ENCODE data around the gene KLHL29. TPM values are rescaled to one million over a fixed set of nuclear protein-coding genes. Genes with fewer than 3 reads are reported as not detected.

Gene KLHL29
- total RNA-seq, 1 donor from 2014 or later, result 36.5 TPM

DNA sequence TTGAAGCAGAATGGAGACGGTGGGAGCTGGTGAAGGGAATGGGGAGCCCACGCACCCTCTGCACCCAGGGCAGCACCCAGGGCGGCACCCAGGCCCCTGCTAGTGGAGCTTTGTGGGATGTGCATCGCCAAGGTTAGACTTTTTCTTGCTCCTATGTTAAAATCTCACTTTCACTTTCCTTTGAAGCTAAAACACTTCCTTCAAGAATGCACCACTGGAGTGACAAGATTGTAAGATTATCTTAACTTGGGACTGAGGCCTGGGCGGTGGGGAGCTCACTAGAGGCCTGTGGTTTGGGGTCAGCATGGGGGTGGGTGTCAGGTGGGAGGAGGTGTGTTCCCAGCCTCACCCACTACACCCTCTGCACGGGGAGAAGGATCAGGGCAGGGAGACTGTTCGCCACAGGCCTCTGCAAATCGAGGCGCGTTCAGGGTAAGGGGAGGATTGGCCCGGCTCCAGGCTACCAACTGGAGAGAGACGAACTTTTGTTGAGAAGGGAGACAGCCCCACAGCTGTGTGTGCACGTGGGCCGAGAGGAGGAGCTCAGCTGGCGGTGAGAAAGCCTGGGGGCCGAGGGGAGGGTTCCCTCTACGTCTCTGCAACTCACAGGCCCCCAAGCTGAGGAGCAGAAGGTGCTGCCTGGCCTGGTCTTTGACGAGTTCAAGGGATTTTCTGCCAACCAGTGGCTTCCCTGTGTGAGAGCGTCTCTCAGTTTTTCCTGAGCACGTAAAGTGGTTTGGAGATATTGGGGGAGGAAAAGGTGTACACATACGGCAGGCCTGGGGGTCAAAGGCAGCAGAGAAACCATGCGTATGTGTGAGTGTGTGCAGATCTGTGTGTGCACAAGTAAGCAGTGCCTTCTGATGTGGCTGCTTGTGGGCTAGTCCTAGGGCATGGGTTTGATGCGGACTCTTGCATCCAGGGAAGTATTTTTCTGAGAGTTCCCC is 147.7 kb downstream of the KLHL29 start:
- H3K27ac Mint-ChIP-seq (ENCODE audit: unreplicated experiment), result peak overlapping the region; percentile 71
- H3K27me3 Mint-ChIP-seq (ENCODE audit: unreplicated experiment), result peaks cover 19% of the 10 kb centered on the region
- peak overlapping the region; percentile 73 for H3K4me3 Mint-ChIP-seq (ENCODE audit: unreplicated experiment)
- no peaks in the 10 kb centered on the region for H3K36me3 Mint-ChIP-seq (ENCODE audit: unreplicated experiment)
- TF ChIP-seq, protein P1, sequence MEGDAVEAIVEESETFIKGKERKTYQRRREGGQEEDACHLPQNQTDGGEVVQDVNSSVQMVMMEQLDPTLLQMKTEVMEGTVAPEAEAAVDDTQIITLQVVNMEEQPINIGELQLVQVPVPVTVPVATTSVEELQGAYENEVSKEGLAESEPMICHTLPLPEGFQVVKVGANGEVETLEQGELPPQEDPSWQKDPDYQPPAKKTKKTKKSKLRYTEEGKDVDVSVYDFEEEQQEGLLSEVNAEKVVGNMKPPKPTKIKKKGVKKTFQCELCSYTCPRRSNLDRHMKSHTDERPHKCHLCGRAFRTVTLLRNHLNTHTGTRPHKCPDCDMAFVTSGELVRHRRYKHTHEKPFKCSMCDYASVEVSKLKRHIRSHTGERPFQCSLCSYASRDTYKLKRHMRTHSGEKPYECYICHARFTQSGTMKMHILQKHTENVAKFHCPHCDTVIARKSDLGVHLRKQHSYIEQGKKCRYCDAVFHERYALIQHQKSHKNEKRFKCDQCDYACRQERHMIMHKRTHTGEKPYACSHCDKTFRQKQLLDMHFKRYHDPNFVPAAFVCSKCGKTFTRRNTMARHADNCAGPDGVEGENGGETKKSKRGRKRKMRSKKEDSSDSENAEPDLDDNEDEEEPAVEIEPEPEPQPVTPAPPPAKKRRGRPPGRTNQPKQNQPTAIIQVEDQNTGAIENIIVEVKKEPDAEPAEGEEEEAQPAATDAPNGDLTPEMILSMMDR (IDR thresholded peaks at IDR 0.05; ENCODE audit: partially characterized antibody, unreplicated experiment), result no peak
- DNase-seq, result no peak
- H3K4me1 Mint-ChIP-seq (ENCODE audit: low read depth, unreplicated experiment), result peaks cover 69% of the 10 kb centered on the region
- peaks cover 19% of the 10 kb centered on the region for H3K9me3 Mint-ChIP-seq (ENCODE audit: unreplicated experiment)

- TF ChIP-seq, protein P1 (IDR thresholded peaks at IDR 0.05; ENCODE audit: partially characterized antibody, unreplicated experiment), result no peak
- peak overlapping the region; percentile 71 for H3K27ac Mint-ChIP-seq (ENCODE audit: unreplicated experiment)
- H3K27me3 Mint-ChIP-seq (ENCODE audit: unreplicated experiment), result peaks cover 17% of the 10 kb centered on the region
- DNase-seq, result peak; percentile 68
- H3K36me3 Mint-ChIP-seq (ENCODE audit: unreplicated experiment), result no peaks in the 10 kb centered on the region
- H3K9me3 Mint-ChIP-seq (ENCODE audit: unreplicated experiment), result peaks cover 19% of the 10 kb centered on the region
- H3K4me1 Mint-ChIP-seq (ENCODE audit: low read depth, unreplicated experiment), result peaks cover 66% of the 10 kb centered on the region
- peak overlapping the region; percentile 73 for H3K4me3 Mint-ChIP-seq (ENCODE audit: unreplicated experiment)
Observed at GRCh38 chr2:23533338-23533695, 148.3 kb downstream of the KLHL29 start.

DNA sequence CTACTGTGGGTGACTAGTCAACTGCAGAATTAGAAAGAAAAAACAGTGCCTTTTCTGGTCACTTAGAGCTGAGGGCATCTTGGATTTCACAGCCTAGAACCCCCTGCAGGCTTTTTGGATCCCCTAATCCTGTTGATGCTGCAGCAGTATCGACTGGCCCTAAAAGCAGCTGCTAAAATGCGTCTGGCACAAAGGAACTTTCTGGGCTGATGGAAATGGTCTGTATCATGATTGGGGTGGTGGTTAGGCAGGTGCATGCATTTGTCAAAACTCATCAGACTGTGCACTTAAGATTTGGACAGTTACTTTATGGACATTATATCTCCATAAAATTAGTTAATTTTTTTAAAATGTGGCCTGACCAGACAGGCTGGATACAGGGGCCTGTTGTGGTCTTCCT is 149.8 kb downstream of the KLHL29 start:
- TF ChIP-seq, protein P1 (IDR thresholded peaks at IDR 0.05; ENCODE audit: partially characterized antibody, unreplicated experiment), result no peak
- H3K4me1 Mint-ChIP-seq (ENCODE audit: low read depth, unreplicated experiment), result peaks cover 70% of the 10 kb centered on the region
- H3K36me3 Mint-ChIP-seq (ENCODE audit: unreplicated experiment), result peaks cover 3% of the 10 kb centered on the region
- peaks cover 17% of the 10 kb centered on the region for H3K27me3 Mint-ChIP-seq (ENCODE audit: unreplicated experiment)
- no peak for DNase-seq
- no peak overlapping the region for H3K27ac Mint-ChIP-seq (ENCODE audit: unreplicated experiment)
- H3K9me3 Mint-ChIP-seq (ENCODE audit: unreplicated experiment), result peaks cover 19% of the 10 kb centered on the region
- H3K4me3 Mint-ChIP-seq (ENCODE audit: unreplicated experiment), result no peak overlapping the region

- H3K27me3 Mint-ChIP-seq (ENCODE audit: unreplicated experiment), result peaks cover 11% of the 10 kb centered on the region
- no peak overlapping the region for H3K27ac Mint-ChIP-seq (ENCODE audit: unreplicated experiment)
- peaks cover 64% of the 10 kb centered on the region for H3K4me1 Mint-ChIP-seq (ENCODE audit: low read depth, unreplicated experiment)
- peaks cover 4% of the 10 kb centered on the region for H3K36me3 Mint-ChIP-seq (ENCODE audit: unreplicated experiment)
- H3K9me3 Mint-ChIP-seq (ENCODE audit: unreplicated experiment), result peaks cover 12% of the 10 kb centered on the region
- no peak for DNase-seq
- no peak overlapping the region for H3K4me3 Mint-ChIP-seq (ENCODE audit: unreplicated experiment)
- TF ChIP-seq, protein P1 (IDR thresholded peaks at IDR 0.05; ENCODE audit: partially characterized antibody, unreplicated experiment), result no peak
Observed at GRCh38 chr2:23536326-23536725, 151.3 kb downstream of the KLHL29 start.

DNA sequence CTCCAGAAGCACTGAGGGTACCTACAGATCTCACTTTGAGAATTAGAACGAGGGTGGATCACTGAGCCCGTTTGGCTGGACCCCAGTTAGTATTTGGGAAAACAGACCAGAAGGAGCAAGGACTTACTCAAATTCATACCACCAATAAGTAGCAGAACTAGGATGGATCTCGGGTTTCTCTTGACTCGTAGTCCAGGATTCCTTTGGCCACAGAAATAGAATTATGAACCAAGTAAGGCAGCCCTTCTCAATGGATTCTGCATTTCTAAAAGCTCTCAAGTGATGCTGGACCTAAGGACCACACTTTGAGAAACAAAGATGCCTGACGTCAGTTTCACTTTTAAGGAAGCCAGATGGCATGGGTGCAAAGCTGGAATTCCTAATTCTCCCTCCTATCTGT is 153.0 kb downstream of the KLHL29 start:
- DNase-seq, result no peak
- H3K9me3 Mint-ChIP-seq (ENCODE audit: unreplicated experiment), result peaks cover 9% of the 10 kb centered on the region
- no peak overlapping the region for H3K4me3 Mint-ChIP-seq (ENCODE audit: unreplicated experiment)
- H3K36me3 Mint-ChIP-seq (ENCODE audit: unreplicated experiment), result peaks cover 4% of the 10 kb centered on the region
- H3K27me3 Mint-ChIP-seq (ENCODE audit: unreplicated experiment), result peaks cover 4% of the 10 kb centered on the region
- H3K27ac Mint-ChIP-seq (ENCODE audit: unreplicated experiment), result no peak overlapping the region
- H3K4me1 Mint-ChIP-seq (ENCODE audit: low read depth, unreplicated experiment), result peaks cover 63% of the 10 kb centered on the region
- TF ChIP-seq, protein P1 (IDR thresholded peaks at IDR 0.05; ENCODE audit: partially characterized antibody, unreplicated experiment), result no peak
